GM18907 (cell line): ENCODE measurements around the gene KCNJ6.
"Not testable (repeated sequence)": the region's sequence is repeated elsewhere in the genome, so short reads cannot be mapped to it uniquely, and the experiment has no call there.

Experiments
- ATAC-seq: cut with Tn5 transposase; IDR thresholded peaks from one replicate; pipeline ENCODE4 v1.9.1; 2021; ENCODE audit warnings: mild to moderate bottlenecking, moderate library complexity; ENCODE audit not compliant: unreplicated experiment

KCNJ6 gene, protein sequence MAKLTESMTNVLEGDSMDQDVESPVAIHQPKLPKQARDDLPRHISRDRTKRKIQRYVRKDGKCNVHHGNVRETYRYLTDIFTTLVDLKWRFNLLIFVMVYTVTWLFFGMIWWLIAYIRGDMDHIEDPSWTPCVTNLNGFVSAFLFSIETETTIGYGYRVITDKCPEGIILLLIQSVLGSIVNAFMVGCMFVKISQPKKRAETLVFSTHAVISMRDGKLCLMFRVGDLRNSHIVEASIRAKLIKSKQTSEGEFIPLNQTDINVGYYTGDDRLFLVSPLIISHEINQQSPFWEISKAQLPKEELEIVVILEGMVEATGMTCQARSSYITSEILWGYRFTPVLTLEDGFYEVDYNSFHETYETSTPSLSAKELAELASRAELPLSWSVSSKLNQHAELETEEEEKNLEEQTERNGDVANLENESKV

DNA sequence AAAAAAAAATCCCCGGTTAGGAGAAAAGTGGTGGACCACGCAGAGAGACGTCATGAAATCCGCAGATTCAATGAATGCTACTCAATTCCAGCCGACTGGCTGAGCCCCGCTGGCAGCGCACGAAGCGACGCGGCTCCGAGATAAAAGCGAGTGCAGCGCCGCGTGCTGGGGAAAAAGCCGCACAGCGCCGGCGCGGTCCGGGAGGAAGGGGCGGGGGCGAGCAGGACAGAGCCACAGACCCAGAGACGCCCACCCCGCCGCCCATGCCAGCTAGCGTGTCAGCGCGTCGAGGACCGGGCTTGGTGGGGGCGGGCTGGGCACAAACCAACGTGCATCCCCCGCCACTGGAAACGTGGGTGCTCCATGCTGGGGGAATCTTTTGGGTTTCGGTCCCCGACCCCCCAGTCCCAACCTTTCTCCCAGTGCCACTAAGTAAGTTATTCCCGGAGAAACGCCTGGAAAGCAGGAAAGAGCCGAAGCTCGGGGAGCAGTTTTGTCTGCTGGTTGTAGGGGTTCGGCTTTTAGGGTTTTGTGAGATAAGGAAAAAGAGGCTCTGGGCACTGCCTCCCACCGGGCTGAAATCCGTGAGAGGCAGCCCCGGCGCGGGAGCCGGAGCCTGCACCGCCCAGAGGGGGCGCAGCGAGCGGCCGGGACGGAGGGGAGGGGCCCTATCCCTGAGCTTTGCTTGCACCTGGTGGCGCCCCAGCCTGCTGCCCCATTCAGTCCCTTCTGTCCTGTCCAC, at the start of gene KCNJ6:
Gene KCNJ6, minus strand, starts transcription at position 148 of the 742 bp plus-strand sequence. CDS start 75,775 bp downstream, outside the sequence.
- no peak for ATAC-seq

DNA sequence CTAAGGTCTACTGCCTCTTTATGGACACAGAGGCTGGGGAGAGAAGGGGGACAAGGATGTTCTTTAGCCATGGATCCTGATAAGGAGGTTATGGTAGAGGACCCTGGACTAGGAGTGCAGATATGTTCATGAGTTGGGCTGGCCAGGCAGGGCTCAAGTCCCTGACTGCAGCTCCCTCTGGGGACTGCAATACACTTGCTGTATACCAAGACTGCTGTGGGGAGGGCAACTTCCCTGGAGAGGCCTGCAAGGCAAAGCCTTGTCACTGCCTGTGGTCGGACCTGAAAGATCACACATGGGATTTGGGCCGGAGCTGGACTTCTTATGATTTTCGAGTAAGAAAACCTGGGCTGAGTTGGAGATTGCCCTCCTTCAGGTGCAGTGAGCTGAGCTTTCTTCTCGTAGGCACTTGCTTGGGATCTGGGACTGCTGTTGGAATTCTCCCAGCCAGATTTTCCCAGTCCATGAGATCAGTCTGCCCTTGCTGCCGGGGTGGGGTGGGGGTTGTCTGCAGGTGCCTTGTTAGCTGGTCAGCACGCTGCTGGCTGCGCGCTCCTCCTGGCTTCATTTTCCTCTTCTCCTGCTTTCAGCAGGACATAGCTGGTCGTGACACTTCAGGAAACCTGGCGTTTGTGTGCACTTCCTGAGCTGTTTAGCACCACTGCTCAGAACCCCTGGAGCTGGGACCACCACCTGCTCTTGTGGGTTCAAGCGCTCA, 49.0 kb upstream of the KCNJ6 start:
- ATAC-seq = no peak

GRCh38 chr21:37958537-37958936, 42.3 kb upstream of the KCNJ6 start:
- no peak for ATAC-seq

DNA sequence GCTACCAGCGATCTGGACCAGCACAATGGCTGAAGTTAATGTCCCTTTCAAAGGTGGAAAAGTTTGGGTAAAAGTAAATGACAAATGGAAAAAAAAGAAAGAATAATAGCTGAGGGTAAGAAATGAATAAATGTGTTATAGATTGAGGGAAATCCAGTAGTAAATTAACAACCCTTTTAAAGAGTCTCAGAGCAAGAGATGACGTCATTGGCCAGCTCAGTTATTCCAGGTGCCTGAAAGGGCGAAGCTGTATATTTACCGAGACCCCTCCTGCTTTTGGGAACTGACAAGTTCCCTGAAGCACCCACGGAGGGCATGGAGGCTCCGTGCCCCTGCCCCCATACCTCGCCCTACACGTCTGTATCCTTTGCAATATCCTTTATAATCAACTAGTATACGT, 40.5 kb upstream of the KCNJ6 start:
- no peak for ATAC-seq

GRCh38 chr21:37945036-37945435, 28.8 kb upstream of the KCNJ6 start:
- no peak for ATAC-seq

DNA sequence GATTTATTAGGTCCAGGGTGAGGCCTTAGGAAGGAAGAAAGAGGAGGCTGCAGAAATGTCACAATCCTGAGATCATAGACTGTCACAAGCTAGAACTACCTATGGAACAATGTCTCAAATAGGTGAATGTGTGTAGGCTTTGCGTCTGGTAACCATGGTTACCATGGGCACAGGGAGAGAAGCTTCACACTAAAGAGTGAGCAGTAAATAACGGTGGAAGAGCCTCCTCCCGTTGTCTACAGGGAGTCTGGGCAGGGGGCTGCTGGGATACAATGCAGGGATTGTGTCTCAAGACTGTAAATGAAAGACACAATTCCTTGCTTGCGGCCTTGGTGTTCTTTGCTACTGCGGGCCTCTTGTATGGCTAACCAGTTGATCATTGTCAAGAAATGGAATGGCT, 28.2 kb upstream of the KCNJ6 start:
- ATAC-seq = no peak

GRCh38 chr21:37940691-37941090, 24.4 kb upstream of the KCNJ6 start:
- no peak for ATAC-seq

- ATAC-seq = no peak
Measured at GRCh38 chr21:37939838-37940237, 23.6 kb upstream of the KCNJ6 start.

GRCh38 chr21:37939251-37939650, 23.0 kb upstream of the KCNJ6 start:
- no peak for ATAC-seq

DNA sequence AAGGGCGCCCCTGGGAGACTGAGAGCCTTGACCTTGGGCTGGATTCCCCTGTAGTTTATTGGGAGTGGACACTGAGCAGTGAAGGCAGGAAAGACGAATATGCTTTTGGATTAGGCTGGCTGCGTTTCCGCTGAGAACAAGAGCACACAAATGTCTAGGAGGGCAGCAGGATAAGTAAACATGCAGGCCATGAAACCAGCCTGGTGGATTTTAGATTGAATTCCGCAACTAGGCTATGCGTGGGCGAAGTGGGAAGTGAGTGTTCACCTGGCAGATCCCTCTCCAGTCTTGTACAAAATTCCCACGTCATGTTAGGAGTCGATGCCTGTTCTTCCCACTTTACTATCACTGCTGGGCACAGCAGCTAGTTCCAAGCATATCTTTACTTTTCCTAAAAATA, 21.4 kb upstream of the KCNJ6 start:
- ATAC-seq = no peak

DNA sequence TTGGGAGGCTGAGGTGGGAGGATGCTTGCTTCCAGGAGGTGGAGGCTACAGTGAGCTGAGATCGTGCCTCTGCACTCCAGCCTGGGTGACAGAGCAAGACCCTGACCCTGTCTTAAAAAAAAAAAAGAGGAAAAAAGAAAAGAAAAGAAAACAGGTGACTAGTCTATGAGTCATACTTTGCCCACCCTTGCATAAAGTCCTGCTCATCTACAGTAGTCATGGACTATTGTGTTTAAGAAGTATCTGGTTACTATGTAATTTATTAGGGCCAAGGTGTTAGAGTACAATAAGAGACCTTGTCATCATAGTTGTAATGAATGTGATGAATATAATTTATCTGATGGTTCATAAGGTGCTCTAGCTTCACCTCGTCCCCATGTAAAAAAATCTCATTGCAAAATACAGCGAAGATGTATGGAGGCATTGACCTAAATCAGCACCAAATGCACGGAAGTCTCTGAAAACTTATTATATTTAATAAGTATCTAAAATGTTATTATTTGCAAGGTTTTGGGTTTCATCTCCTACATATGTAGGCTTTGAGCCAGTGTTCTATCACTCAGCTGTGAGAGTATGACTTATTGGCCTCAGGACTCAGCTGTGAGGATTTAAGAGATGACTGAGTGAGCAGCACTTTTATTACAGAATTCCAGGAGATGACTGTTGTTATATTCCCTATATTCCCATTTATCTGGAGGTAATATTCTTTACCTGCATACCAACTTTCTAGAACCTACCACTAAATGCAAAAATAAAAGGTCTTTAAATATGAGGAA, 19.9 kb upstream of the KCNJ6 start:
- ATAC-seq = no peak

GRCh38 chr21:37932936-37933335, 16.7 kb upstream of the KCNJ6 start:
- no peak for ATAC-seq

DNA sequence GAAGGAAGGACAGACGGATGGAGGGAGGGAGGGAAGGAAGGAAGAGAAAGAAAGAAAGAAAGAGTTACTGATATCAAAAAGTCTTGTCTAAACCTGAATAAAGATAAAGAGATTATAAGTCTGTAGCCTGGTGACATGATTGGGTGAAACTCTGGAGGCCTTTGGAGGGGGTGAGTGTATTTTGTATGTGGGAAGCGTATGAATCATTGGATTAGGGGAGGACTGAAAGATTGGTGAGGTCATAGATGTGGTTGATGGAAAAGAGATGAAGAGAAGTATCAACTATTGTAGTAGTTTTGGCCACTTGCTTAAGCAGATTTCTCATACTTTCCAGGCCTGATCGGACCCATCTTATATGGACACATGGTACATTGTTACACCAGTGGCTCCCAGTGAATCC, 11.5 kb upstream of the KCNJ6 start:
- no peak for ATAC-seq

DNA sequence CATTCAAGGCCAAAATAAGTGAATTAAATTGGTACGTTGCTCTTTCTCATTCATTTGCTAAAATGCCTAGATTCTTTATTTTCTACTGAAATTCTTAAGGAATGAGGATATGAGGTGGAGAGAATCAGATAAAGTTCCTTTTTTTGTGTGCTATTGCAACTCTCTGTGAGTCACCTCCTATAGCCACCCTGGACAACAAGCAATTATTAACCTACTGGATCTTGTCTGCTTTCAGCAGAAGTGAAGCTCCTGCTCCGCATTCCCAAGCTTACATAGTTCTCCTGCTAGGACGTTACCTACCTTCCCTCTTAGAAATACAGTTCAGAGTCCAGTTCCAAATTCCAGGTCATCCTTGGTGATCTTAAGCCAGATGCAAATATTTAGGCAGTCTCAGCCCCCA, 4.8 kb upstream of the KCNJ6 start:
- ATAC-seq = no peak

GRCh38 chr21:37920302-37920701, 4.0 kb upstream of the KCNJ6 start:
- not testable (repeated sequence) for ATAC-seq

DNA sequence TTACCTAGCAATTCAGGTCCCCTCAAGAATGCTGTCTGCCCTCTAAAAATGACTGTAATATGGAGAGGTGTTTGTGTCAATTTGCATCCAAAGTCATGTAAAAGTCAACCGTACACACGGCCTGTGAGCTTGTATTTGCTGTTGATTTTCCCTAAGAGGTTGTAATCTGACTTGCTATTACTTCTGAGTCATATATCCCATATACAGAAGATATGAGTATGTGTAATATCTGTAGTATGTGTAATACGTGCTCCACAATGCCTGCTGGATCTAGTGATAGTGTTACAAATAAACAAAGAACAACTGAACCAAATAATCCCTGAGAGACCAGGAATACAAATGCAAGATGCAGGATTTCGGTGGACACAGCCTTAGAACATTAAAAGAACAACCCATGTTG, 1.4 kb upstream of the KCNJ6 start:
- ATAC-seq = no peak

GRCh38 chr21:37915941-37916309, 332 bp downstream of the KCNJ6 start:
- ATAC-seq = no peak

DNA sequence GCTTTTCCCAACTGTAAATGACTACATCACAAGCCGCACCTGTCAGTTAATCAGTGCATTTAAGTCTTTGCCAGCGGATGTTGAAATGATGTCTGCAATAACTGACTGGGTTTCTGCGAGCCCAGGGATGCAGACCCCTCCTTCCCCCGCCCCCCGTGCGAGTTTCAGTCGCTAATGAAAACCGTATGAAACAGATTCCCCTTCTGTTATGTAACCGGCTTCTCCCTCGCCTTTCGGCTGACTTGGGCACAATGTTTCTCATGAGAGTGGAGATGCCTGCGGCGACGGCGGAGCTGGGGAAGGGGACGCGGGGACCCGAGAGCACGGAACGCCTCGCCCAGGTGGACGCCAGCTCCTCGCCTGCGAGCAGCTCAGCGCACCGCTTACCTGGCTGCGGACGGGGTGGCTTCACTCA, 753 bp downstream of the KCNJ6 start:
- no peak for ATAC-seq

GRCh38 chr21:37912616-37913015, 3.6 kb downstream of the KCNJ6 start:
- no peak for ATAC-seq

DNA sequence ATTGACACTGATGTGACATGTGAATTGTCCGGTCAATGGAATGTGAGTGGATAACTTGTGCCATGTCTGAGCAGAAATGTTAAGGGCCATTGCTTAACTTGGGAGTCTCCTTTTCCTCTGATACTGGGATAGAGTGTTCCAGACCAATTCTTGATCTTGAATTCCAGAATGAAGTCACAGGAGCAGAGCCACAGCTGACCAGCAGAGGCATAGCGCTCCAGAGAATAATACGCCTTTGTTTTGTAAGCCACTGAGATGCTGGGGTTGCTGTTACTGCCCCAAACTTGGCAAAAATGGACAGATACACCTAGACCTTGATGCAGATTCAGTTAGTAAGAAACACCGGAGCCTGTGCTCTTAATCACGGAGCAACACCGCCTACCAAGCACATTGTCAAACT, 6.3 kb downstream of the KCNJ6 start:
- no peak for ATAC-seq

DNA sequence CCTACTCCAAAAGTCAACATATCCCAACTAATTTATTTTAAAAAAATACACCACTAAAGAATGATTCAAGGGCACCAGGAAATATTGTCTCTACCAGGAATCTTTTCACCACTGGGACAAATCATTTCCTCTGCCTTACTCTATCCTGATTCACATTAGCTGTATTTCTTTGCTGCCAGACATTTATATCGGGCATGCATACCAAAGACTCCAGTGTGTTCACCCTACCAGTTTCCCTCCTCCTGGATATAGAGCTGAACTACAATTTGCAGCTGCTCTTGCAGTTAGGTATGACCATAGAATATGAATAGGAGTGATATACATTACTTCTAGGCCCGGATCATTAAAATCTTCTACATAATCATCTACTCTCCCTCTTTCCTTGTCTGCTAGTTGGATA, 7.6 kb downstream of the KCNJ6 start:
- ATAC-seq = no peak
